Activated CD8-positive, alpha-beta memory T cell treated with anti-CD3 and anti-CD28 coated beads for 48 hours (primary cell): ENCODE results near the gene VIPR2.

Source experiments
- DNase-seq, 3 experiments: peaks; one replicate each; pipeline ENCODE4 v3.0.0-alpha.2; 2020; ENCODE audit warnings: low read depth in 2 of 3, low spot score in 2 of 3

The VIPR2 gene

DNA sequence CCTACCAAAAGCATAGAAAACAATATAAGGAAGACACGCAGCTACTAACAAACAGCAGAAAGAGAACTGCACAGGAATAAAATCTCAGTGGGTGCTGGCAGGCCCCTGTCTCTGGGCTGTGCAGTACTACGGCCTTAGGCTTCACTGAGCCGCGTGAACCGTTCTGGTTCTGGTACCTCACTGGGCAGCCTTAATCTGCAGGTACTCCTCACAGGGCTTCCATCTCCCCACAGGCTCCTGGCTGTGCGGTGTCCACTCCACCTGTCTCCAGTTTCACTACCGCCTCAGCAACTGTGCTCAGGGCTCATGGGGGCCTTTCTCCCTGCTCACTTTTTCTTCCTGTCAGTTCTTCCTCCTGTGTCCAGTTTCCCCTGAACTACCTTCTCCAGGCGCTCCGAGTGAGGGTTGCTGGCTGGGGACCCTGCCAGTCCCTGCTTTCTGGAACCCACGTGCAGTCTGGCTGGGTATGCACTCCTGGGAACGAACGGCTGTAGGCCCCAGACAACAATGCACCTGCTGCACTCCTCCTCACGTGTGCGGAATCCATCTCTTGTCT, 75.7 kb downstream of the VIPR2 start:
- no peak for DNase-seq

- no peak for DNase-seq
These were observed 76.2 kb downstream of the VIPR2 start for GRCh38 chr7:159068488-159068811.

DNA sequence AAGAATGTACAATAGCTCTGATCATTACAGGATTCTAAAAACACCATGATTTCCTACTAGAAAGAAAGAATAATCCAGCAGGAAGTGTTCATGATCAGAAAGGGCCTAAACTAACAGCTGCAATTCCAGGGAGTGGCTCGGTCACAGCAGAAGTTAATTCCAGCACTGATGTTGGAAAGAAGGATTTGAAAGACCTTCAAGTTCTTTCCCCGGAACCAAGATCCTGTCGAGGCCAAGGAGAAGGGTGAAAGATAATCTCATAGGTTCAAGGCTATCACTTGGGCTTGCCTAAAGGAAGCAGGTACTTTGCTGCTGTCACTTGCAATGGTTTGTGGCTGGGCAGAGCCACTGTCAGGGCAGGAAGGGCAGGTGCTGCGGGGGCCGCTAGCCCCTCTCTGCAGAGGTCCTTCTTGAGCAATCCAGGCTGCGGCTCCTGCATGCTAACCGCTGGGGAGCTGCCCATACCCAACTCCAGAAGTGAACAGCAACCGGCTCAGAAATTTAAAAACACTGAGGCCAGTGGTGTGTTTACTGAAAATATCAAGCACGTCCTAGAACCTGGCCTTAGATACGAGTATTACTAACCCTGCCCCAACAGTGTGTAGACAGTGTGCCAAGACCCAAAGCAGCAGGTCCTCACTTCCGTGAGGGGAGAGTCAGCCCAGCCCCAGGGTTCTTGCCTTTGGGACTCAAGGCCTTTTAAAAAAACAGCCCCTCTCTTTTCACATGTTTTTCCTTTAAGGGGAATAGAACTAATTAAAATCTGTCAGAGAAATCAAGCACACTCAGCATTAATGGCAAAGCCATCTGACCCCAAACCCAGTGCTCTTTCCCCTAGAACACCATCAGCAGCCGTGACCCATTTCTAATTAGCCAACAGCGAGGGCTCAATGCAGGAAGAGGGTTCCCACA, 76.8 kb downstream of the VIPR2 start:
- DNase-seq = no peak

DNA sequence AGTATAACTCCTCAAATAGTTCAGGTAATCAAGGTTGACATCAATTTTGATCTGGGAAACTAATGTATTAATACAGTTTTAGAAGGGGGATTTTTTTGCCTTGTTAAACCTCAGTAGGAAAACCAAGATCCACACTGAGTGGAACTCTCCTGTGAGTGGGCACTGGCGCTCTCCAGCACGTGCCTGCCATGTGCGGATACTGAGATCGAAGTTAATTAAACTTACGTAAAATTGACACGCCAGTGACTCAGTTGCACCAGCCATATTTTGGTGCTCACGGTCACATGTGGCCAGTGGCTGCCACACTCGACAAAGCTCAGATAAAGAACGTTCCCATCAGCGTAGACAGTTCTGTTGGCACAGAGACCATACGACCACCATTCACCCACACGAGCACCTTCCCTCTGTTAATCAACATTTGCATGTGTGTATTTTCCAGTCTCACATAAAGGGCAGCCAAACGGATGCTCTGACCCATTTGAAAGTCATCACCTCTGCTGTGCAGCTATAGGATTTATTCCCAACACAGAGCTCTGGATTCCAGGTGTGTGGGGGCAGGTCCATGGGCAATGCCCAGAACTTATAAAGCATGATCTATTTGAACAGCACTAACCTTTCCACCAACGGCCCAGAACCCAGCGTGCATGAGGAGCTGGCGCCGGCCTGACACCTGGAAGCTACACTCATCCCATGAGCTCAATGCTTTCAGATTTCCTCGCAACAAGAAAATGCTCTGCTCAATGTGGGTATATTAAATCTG, 77.7 kb downstream of the VIPR2 start:
- no peak for DNase-seq

GRCh38 chr7:159065852-159066480, 78.7 kb downstream of the VIPR2 start:
- DNase-seq = no peak

DNA sequence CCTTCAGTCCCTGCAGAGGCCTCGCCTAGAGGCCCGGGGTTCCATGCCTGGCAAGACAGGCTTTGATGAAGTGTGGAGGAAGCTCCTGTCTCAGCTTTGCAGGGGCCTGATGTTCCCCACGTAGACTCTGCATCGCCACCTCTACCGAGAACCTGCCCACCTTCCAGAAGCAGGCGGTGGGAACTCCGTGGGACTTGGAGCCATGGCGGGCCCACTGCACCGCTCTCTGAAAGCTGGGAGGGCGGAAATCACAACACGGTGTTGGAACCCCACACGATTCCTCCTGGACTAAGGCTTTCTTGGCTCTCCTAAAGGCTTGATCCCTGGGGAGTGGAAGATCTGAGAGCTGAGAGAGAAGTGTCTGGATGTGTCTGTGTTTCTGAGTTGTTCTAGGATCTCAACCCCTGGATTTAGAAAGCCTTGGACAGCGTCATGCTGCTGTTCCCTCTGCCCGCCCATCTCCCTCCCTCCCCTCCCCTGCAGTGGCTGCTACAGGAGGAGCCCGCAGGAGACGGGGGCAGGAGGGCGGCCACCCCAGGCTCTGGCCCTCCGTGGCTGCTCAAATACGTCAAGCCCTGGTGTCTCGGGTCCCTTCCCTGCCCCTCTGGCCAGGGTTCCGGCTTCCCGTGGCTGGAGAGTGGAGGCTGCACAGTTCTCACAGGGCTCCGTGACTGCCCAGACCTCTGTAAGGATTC, 79.7 kb downstream of the VIPR2 start:
- DNase-seq = no peak

- DNase-seq = no peak
These were observed 80.4 kb downstream of the VIPR2 start for GRCh38 chr7:159064121-159064815.

DNA sequence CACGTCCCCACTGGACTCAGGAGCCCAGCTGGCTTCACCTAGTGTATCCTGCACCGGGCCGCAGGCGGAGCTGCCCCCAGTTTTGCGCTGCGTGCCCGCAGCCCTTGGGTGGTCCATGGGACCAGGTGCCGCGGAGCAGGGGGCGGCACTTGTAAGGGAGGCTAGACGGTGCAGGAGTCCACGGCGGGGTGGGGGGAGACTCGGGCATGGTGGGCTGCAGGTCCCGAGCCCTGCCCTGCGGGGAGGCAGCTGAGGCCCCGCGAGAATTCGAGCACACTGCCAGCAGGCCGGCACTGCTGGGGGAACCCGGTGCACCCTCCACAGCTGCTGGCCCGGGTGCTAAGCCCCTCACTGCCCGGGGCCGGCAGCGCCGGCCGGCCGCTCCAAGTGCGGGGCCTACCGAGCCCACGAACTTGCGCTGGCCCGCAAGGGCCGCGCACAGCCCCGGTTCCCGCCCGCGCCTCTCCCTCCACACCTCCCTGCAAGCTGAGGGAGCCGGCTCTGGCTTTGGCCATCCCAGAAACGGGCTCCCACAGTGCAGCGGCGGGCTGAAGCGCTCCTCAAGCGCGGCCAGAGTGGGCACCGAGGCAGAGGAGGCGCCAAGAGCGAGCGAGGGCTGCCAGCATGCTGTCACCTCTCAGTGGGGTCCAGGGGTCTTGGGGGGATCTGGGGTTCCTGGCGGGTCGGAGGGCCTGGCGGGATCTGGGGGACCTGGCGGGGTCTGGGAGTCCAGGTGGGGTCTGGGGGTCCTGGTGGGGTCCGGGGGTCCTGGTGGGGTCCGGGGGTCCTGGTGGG, 81.4 kb downstream of the VIPR2 start:
- DNase-seq = no peak

DNA sequence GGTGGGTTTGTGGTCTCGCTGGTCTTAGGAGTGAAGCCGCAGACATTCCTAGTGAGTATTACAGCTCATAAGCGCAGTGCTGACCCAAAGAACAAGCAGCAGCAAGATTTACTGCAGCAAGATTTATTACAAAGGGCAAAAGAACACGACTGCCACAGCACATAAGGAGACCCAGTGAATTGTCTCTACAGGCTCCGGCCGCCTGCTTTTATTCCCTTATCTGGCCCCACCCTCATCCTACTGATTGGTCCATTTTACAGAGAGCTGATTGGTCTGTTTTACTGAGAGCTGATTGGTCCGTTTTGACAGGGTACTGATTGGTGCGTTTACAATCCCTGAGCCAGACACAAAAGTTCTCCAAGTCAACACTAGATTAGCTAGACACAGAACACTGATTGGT, 82.1 kb downstream of the VIPR2 start:
- no peak for DNase-seq

DNA sequence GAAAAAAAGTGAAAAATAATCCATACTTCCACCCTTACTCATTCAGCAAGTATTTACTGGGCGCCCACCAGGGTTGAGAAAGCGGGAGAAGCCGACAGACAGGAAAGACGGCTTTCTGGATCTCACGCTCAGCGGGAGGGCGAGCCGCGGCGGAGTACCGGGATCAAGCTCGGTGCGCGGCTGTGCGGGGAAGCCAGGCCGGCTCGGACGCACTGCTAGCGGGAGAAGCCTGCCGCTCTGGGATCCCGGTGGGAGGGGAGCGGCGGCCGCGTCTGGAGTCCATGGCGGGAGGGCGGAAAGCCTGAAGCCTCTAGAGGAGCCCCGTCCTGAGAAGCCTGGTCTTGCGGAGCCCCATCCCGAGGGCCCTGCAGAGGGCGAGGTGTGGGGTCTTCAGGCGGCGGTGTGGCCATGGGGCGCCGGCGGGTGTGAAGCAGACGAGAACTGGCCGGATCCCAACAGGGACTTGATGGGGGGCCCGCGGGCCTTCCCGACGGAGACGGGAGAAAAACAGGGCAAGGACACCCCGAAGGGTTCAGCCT, 82.9 kb downstream of the VIPR2 start:
- no peak for DNase-seq

DNA sequence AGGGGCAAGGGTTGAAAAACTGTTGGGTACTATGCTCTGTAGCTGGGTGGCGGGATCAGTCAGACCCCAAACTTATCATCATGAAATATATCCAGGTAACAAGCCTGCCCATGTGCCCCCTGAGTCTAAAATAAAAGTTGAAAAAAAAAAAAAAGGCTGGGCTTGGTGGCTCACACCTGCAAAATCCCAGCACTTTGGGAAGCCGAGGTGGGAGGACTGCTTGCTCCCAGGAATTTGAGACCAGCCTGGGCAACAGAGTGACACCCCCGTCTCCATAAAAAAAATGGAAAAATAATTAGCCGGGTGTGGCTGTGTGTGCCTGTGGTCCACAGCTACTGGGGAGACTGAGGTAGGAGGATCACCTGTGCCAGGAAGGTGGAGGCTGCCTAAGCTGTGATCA, 83.5 kb downstream of the VIPR2 start:
- DNase-seq = no peak

DNA sequence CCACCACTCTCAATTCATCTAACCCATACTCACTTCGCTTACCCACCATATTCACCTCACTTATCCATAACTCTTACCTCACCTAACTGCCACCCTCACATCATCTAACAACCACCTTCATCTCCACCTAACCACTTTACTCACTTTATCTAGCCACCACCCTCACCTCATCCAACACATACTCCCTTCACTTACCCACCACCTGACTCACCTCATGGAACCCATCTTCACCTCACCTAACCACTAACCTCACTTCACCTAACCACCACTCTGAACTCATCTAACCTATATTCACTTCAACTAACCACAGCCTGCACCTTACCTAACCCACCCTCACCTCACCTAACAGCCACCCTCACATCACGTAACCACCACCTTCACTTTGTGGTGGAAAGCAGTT, 84.2 kb downstream of the VIPR2 start:
- no peak for DNase-seq

GRCh38 chr7:159059629-159060028, 85.0 kb downstream of the VIPR2 start:
- no peak for DNase-seq

DNA sequence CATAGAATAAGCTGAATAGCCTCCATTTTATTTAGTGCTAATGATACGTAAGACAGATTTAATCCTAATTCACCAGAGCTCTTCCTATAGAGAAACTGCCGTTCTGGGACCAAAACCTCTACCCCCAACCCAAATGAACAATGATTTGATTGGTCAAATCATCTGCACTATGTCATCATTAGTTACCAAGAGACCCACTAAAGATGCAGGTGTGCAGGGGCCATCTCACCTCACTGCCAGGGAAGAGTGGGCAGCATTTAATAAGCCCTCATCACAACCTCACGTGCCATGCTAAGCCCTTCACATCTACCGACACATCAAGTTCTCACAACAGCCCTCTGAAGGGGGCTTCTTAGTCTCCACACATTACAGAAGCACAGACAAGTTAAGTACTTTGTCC, 87.0 kb downstream of the VIPR2 start:
- no peak for DNase-seq

DNA sequence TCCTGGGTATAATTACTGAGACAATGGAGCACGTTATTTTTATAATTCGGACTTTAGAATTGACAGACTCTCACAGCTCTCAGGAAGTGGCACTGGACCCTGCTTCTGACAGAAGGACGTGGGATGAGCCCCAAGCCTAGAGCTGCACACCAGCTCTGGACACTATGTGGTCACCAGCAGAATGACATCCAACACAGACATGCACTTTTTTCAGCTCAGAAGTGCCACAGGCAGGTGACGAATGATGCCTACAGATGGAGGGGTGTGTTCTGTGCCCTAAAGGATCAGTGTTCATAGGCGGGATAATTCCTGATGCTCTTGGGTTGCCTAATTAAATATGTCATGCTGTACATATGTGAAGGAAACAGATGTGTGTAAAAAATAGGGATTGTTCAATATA, 87.9 kb downstream of the VIPR2 start:
- no peak for DNase-seq

GRCh38 chr7:159051916-159052315, 92.8 kb downstream of the VIPR2 start:
- DNase-seq = no peak

DNA sequence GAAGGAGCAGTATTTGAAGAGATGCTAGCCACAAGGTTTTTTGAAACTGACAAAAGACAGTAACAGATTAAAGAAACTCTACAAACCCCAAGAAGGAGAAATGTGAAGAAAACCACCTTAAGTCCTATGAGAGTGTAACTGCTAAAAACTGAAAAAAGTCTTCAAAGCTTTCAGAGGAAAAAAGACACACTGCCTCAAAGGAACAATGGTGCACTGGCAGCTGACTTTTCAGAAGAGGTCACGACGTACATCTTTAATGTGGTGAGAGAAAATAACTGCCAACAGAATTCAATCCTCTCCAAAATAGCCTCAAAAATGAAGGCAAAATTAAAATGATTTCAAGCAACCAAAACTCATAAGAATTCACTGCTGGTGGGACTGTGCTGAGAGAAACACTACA, 94.0 kb downstream of the VIPR2 start:
- DNase-seq = no peak

GRCh38 chr7:159049266-159050025, 95.2 kb downstream of the VIPR2 start:
- no peak for DNase-seq

DNA sequence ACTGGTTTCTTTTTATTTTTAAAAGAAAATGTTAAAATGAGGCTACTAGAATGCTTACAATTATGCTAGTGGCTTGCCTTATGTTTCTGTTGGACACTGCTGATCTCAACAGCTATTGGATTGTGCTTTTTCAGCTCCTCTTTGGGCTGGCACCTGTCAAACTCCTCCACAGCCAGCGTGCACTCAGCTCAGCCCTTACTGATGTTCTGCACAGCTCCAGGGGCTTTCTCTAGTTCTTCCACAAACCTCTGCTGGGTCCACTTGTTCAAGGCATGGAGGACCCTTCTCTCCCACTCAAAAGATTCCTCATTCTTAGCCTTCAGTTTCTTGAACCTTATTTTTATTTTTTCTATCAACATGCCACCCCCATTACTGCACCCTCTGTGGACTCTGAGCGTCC, 96.0 kb downstream of the VIPR2 start:
- DNase-seq = no peak
